OCI-LY7 (cell line): Measurements from ENCODE around the gene N4BP2.

ENCODE experiments used
- EZH2phosphoT487 ChIP-seq: fragments of 200-600 bp; sonication (generic); IDR thresholded peaks from 2 replicates; pipeline ENCODE4 v1.6.1; 2018; ENCODE audit warnings: low read depth, borderline replicate concordance, mild to moderate bottlenecking, mixed run types, antibody characterized with exemption, low read length, moderate library complexity, mixed read lengths
- TF ChIP-seq, protein P1 (sequence below): fragments of 200-600 bp; sonication (generic); conservative IDR thresholded peaks from 2 replicates; pipeline ENCODE4 v1.5.1; 2014; ENCODE audit warnings: mild to moderate bottlenecking, antibody characterized with exemption, low read length, moderate library complexity, mixed read lengths

DNA sequence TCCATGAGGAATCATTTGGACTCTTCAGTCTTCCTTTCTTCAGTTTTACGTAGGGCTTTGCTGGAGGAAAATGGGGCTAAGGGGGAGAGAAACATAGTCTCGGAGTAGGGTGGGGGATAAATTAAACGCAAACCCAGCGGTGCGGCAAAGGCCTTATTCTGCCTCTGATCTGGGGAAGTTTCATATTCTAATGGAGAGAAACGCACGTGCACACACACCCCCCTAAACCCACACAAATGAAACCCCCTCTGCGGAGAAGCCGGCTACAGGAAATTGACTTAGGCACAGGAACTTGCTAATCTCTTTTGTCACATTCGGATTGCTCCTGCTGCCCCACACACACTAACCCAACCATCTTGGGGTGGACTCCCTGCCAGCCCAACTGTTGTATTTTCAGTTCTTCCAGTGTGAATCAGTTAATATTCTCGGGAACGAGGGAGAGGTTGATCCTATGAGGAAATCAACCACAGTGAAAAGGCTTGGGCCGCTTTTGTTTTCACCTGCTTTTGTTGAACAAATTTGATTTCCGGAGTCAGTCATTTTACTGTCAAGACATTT is 140.2 kb downstream of the N4BP2 start, which contains the start of gene RHOH:
- TF ChIP-seq, protein P1, sequence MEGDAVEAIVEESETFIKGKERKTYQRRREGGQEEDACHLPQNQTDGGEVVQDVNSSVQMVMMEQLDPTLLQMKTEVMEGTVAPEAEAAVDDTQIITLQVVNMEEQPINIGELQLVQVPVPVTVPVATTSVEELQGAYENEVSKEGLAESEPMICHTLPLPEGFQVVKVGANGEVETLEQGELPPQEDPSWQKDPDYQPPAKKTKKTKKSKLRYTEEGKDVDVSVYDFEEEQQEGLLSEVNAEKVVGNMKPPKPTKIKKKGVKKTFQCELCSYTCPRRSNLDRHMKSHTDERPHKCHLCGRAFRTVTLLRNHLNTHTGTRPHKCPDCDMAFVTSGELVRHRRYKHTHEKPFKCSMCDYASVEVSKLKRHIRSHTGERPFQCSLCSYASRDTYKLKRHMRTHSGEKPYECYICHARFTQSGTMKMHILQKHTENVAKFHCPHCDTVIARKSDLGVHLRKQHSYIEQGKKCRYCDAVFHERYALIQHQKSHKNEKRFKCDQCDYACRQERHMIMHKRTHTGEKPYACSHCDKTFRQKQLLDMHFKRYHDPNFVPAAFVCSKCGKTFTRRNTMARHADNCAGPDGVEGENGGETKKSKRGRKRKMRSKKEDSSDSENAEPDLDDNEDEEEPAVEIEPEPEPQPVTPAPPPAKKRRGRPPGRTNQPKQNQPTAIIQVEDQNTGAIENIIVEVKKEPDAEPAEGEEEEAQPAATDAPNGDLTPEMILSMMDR: no peak
- no peak for TF ChIP-seq EZH2phosphoT487
